Thoracic aorta (tissue), 2 donors: ENCODE measurements around the gene GSTT2. TPM values are rescaled to one million over a fixed set of nuclear protein-coding genes. Genes with fewer than 3 reads are reported as not detected.
"Not testable (repeated sequence)": the region's sequence is repeated elsewhere in the genome, so short reads cannot be mapped to it uniquely, and the experiment has no call there.

ENCODE experiments used
- ATAC-seq: fragments of 150-250 bp; one replicate; pipeline ENCODE4 v1.8.0; 2017; ENCODE audit warnings: low read depth; ENCODE audit not compliant: insufficient number of reproducible peaks, low FRiP score
- DNase-seq: peaks from one replicate; pipeline ENCODE4 v3.0.0-alpha.2; 2020; ENCODE audit warnings: low spot score
- H3K27ac ChIP-seq, 2 donors: fragments of 200-600 bp; sonication (generic); 1 replicate in 1 of 2; 2 replicates in 1 of 2; pipeline ENCODE4 v1.5.1; 2016; ENCODE audit warnings: mild to moderate bottlenecking in 2 of 2, moderate library complexity in 2 of 2
- H3K27me3 ChIP-seq: fragments of 200-600 bp; sonication (generic); replicated peaks from 2 replicates; pipeline ENCODE4 v1.6.0; 2016; ENCODE audit warnings: mild to moderate bottlenecking; ENCODE audit not compliant: insufficient read depth
- H3K36me3 ChIP-seq: fragments of 200-600 bp; sonication (generic); one replicate; pipeline ENCODE4 v1.5.1; 2016
- H3K4me1 ChIP-seq, 2 donors: fragments of 200-600 bp; sonication (generic); 1 replicate in 1 of 2; 2 replicates in 1 of 2; pipeline versions ENCODE4 v1.5.1 to v1.6.0; 2016; ENCODE audit warnings: low read depth in 2 of 2, mild to moderate bottlenecking in 1 of 2; ENCODE audit not compliant: control insufficient read depth in 1 of 2
- H3K4me3 ChIP-seq: fragments of 200-600 bp; sonication (generic); 2 replicates; pipeline ENCODE4 v1.5.1; 2016; ENCODE audit warnings: mild to moderate bottlenecking
- H3K9me3 ChIP-seq: fragments of 200-600 bp; sonication (generic); 2 replicates; pipeline ENCODE4 v1.5.1; 2016
- total RNA-seq, 2 donors: library from RNA; depleted of rRNA; stranded (reverse); fragments of >200 nt; gene quantifications; one replicate each; pipeline versions ENCODE4 v1.1.0 to v1.2.3, GENCODE V29; 2016
- TF ChIP-seq, protein P1 (sequence below): fragments of 200-600 bp; sonication (generic); IDR thresholded peaks from one replicate; pipeline ENCODE4 v1.5.1; 2019; ENCODE audit warnings: antibody characterized with exemption

GSTT2 gene
- total RNA-seq, 2 donors from 2014 or later: not detected

DNA sequence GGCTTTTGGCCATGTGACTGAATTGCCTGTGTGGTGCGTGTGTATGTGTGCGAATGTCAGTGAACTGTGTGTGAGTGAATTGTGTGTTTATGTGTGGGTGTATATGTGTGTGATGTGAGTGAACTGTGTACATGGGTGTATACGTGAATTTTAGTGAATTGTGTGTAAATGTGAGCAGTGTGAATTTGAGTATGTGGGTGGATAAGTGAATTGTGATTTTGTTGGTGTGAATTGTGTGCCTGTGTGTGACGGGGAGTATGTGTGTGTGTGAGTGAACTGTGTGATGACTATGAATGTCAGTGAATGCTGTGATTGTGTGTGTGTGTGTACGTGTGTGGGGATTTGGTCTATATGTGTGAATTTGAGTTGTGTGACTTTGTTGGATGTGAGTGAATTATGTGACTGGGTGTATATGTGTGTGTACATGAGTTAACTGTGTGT lies 9.7 kb upstream of the GSTT2 start:
- H3K27ac ChIP-seq: no peak overlapping the region
- no peaks in the 10 kb centered on the region for H3K27me3 ChIP-seq
- peaks cover 18% of the 10 kb centered on the region for H3K36me3 ChIP-seq
- H3K4me3 ChIP-seq: no peak overlapping the region
- TF ChIP-seq, protein P1, sequence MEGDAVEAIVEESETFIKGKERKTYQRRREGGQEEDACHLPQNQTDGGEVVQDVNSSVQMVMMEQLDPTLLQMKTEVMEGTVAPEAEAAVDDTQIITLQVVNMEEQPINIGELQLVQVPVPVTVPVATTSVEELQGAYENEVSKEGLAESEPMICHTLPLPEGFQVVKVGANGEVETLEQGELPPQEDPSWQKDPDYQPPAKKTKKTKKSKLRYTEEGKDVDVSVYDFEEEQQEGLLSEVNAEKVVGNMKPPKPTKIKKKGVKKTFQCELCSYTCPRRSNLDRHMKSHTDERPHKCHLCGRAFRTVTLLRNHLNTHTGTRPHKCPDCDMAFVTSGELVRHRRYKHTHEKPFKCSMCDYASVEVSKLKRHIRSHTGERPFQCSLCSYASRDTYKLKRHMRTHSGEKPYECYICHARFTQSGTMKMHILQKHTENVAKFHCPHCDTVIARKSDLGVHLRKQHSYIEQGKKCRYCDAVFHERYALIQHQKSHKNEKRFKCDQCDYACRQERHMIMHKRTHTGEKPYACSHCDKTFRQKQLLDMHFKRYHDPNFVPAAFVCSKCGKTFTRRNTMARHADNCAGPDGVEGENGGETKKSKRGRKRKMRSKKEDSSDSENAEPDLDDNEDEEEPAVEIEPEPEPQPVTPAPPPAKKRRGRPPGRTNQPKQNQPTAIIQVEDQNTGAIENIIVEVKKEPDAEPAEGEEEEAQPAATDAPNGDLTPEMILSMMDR: no peak
- ATAC-seq (no peak), DNase-seq (no peak)
- H3K4me1 ChIP-seq: no peaks in the 10 kb centered on the region
- H3K9me3 ChIP-seq: no peaks in the 10 kb centered on the region

DNA sequence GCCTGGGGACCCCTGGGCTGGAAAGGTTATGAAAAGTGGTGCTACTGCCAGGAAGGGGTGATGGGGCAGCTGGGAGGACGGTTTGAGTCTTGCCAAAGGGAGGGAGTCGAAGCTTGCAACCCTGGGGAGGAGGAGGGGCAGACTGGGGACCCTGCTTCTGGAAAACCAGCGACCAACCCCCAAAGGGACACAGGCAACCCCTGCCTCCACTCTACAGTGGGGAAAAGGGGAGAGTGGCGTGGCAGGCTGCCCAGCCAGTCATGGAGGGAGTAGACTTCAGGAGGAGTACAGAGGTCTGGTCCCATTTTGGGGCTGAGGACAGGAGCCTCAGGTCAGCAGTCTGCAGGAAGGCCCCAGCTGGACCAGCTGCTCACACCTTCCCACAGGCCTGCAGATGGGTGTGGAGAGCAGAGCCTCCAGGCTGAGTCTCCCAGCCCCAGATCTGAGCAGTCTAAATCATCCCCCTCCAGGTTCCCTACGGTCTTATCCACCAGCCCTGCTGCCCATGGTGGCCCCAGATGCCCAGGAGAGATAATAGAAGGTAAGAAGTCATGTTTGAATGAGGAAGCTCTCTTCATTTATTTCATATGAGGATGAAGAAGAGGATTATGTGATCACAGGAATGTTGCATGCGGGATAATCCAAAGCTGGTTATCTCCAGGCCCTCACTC lies 9.0 kb upstream of the GSTT2 start:
- Histone ChIP-seq H3K4me3 (no peak overlapping the region), H3K9me3 (no peaks in the 10 kb centered on the region), H3K27ac (no peak overlapping the region), H3K4me1 (no peaks in the 10 kb centered on the region), H3K27me3 (no peaks in the 10 kb centered on the region), H3K36me3 (peaks cover 18% of the 10 kb centered on the region)
- TF ChIP-seq, protein P1: no peak
- DNase-seq (no peak), ATAC-seq (no peak)

GRCh38 chr22:23971927-23972326 lies 8.0 kb upstream of the GSTT2 start:
- peaks cover 18% of the 10 kb centered on the region for H3K36me3 ChIP-seq
- H3K9me3 ChIP-seq, H3K27ac ChIP-seq, DNase-seq, H3K27me3 ChIP-seq, ATAC-seq, H3K4me3 ChIP-seq, H3K4me1 ChIP-seq: not testable (repeated sequence)

DNA sequence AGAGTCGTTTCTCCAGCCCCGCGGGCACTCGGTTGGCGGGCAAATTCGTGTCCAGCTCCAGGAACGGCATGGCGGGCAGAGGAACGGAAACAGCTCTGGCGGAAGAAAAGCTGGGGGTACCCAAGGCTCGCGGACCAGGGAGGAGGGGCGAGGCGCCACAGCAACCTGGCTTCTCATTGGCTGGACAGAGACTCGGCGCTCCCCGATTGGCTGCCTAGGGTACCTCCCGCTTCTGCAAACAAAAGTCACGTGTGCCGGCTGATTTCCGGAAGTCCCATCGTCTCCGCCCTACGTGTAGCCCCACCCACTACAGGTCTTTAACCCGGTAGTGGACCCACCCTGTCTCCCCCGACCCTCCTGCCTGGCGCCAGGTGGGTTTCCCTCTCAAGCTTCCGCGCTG lies 5.6 kb upstream of the GSTT2 start, which contains the start of gene DDT:
Gene DDT (minus strand): TSS at position 97 of the 400 bp plus-strand sequence. CDS start 27 bp downstream, at position 70.
- peak; percentile 93 for ATAC-seq
- not testable (repeated sequence) for H3K4me3 ChIP-seq, H3K27me3 ChIP-seq, DNase-seq, H3K27ac ChIP-seq, H3K9me3 ChIP-seq, H3K4me1 ChIP-seq
- peaks cover 14% of the 10 kb centered on the region for H3K36me3 ChIP-seq

DNA sequence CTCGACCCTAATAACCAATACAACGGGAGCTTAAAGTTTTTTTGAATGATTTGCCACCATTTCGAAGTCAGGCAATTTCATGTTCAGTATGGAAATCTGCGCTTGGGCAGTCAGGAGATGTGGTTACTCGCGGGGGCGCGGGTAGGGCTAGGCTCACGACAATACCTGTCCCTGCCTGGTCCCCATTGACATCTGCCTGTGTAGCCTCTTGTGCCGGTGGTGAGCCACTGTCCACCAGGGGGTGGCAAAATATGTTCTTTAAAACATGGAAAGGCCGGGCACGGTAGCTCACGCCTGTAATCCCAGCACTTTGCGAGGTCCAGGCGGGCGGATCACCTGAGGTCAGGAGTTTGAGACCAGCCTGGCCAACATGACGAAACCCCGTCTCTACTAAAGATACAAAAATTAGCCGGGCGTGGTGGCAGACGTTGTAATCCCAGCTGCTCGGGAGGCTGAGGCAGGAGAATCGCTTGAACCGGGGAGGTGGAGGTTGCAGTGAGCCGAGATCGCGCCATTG lies 5.0 kb upstream of the GSTT2 start:
- ATAC-seq, H3K4me1 ChIP-seq, H3K9me3 ChIP-seq, DNase-seq, H3K27ac ChIP-seq, H3K4me3 ChIP-seq, H3K27me3 ChIP-seq: not testable (repeated sequence)
- peaks cover 14% of the 10 kb centered on the region for H3K36me3 ChIP-seq

GRCh38 chr22:23977304-23977703 lies 2.6 kb upstream of the GSTT2 start:
- H3K36me3 ChIP-seq, DNase-seq, H3K9me3 ChIP-seq, H3K4me1 ChIP-seq, H3K27me3 ChIP-seq, H3K4me3 ChIP-seq, H3K27ac ChIP-seq, ATAC-seq: not testable (repeated sequence)

DNA sequence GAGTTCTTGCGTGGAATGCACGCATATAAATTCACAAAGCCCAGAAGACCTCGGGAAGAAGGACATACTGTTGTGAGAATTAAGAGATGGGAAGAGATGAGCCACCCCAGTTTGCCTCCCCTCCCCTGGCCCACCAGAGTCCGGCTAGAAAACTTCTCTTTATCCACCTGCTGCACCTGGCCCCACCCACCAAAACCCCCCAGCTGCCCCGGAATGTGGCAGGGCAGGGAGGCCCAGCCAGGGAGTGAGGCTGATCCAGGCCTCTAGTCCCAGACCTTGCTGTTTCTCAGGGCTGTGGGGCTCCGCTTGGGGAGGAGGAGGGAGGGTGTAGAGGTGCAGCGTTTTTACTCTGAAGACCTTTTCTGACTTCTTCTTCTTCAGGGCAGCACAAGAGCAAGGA lies 633 bp downstream of the GSTT2 start:
- not testable (repeated sequence) for H3K9me3 ChIP-seq, ATAC-seq, DNase-seq, H3K4me1 ChIP-seq, H3K27me3 ChIP-seq, H3K4me3 ChIP-seq, H3K36me3 ChIP-seq, H3K27ac ChIP-seq
